SJCRH30 (cell line): ENCODE data around the gene ESRRG. TPM values are rescaled to one million over a fixed set of nuclear protein-coding genes. Genes with fewer than 3 reads are reported as not detected.

Experiments used
- DNase-seq, 2 experiments: peaks; one replicate each; pipeline ENCODE4 v3.0.0-alpha.2; 2015 to 2020
- H3K27ac ChIP-seq: fragments of 250-450 bp; sonication (Bioruptor Pico); 2 replicates; pipeline ENCODE4 v1.5.1; 2020; ENCODE audit warnings: mild to moderate bottlenecking, moderate library complexity
- H3K27me3 ChIP-seq: fragments of 250-450 bp; sonication (Bioruptor Pico); 2 replicates; pipeline ENCODE4 v1.5.1; 2020; ENCODE audit warnings: mild to moderate bottlenecking, moderate library complexity
- H3K36me3 ChIP-seq: fragments of 250-450 bp; sonication (Bioruptor Pico); 2 replicates; pipeline ENCODE4 v1.5.1; 2020; ENCODE audit warnings: mild to moderate bottlenecking, moderate library complexity
- H3K4me1 ChIP-seq: fragments of 250-450 bp; sonication (Bioruptor Pico); 2 replicates; pipeline ENCODE4 v1.5.1; 2020; ENCODE audit warnings: mild to moderate bottlenecking, moderate library complexity
- H3K4me3 ChIP-seq: fragments of 250-450 bp; sonication (Bioruptor Pico); 2 replicates; pipeline ENCODE4 v1.5.1; 2020; ENCODE audit warnings: mild to moderate bottlenecking, moderate library complexity
- H3K9me3 ChIP-seq: fragments of 250-450 bp; sonication (Bioruptor Pico); replicated peaks from 2 replicates; pipeline ENCODE4 v1.5.1; 2020; ENCODE audit warnings: mild to moderate bottlenecking, moderate library complexity
- total RNA-seq: library from RNA; depleted of rRNA; stranded (reverse); fragments of >200 nt; shearing (Covaris generic); gene quantifications from 2 replicates; pipeline ENCODE4 v1.2.3, GENCODE V29; 2014

ESRRG gene
- total RNA-seq, 1 experiment from 2014 or later: 1.0 TPM

GRCh38 chr1:216626394-216627067 lies 96.7 kb downstream of the ESRRG start:
- H3K4me3 ChIP-seq: no peak overlapping the region
- no peaks in the 10 kb centered on the region for H3K4me1 ChIP-seq
- peak; percentile 9 to 16 for DNase-seq
- H3K27me3 ChIP-seq: no peaks in the 10 kb centered on the region
- no peaks in the 10 kb centered on the region for H3K9me3 ChIP-seq
- no peaks in the 10 kb centered on the region for H3K36me3 ChIP-seq
- H3K27ac ChIP-seq: no peak overlapping the region

- Histone ChIP-seq H3K4me1 (no peaks in the 10 kb centered on the region), H3K27me3 (no peaks in the 10 kb centered on the region), H3K9me3 (no peaks in the 10 kb centered on the region), H3K4me3 (no peak overlapping the region), H3K36me3 (no peaks in the 10 kb centered on the region), H3K27ac (no peak overlapping the region)
- DNase-seq: no peak
Measured at GRCh38 chr1:216621536-216621935, 101.7 kb downstream of the ESRRG start.

- no peak overlapping the region for H3K4me3 ChIP-seq
- H3K4me1 ChIP-seq: no peaks in the 10 kb centered on the region
- no peak overlapping the region for H3K27ac ChIP-seq
- H3K9me3 ChIP-seq: no peaks in the 10 kb centered on the region
- no peak for DNase-seq
- no peaks in the 10 kb centered on the region for H3K27me3 ChIP-seq
- no peaks in the 10 kb centered on the region for H3K36me3 ChIP-seq
Measured at GRCh38 chr1:216617081-216617875, 106.0 kb downstream of the ESRRG start.

- Histone ChIP-seq H3K27me3 (no peaks in the 10 kb centered on the region), H3K27ac (no peak overlapping the region), H3K9me3 (no peaks in the 10 kb centered on the region), H3K4me1 (no peaks in the 10 kb centered on the region), H3K36me3 (no peaks in the 10 kb centered on the region), H3K4me3 (no peak overlapping the region)
- DNase-seq: no peak
Measured at GRCh38 chr1:216616425-216616824, 106.8 kb downstream of the ESRRG start.

- Histone ChIP-seq H3K9me3 (no peaks in the 10 kb centered on the region), H3K27me3 (no peaks in the 10 kb centered on the region), H3K4me1 (no peaks in the 10 kb centered on the region), H3K36me3 (no peaks in the 10 kb centered on the region), H3K27ac (no peak overlapping the region), H3K4me3 (no peak overlapping the region)
- DNase-seq: no peak
Measured at GRCh38 chr1:216614011-216614934, 109.0 kb downstream of the ESRRG start.

- no peak for DNase-seq
- Histone ChIP-seq H3K4me3 (no peak overlapping the region), H3K36me3 (no peaks in the 10 kb centered on the region), H3K9me3 (no peaks in the 10 kb centered on the region), H3K4me1 (no peaks in the 10 kb centered on the region), H3K27me3 (no peaks in the 10 kb centered on the region), H3K27ac (no peak overlapping the region)
Measured at GRCh38 chr1:216612291-216612690, 110.9 kb downstream of the ESRRG start.

GRCh38 chr1:216607067-216607697 lies 116.0 kb downstream of the ESRRG start:
- Histone ChIP-seq H3K27ac (no peak overlapping the region), H3K4me3 (no peak overlapping the region), H3K36me3 (no peaks in the 10 kb centered on the region), H3K4me1 (peaks cover 14% of the 10 kb centered on the region), H3K9me3 (no peaks in the 10 kb centered on the region), H3K27me3 (no peaks in the 10 kb centered on the region)
- no peak for DNase-seq

GRCh38 chr1:216606047-216606637 lies 117.1 kb downstream of the ESRRG start:
- Histone ChIP-seq H3K27ac (no peak overlapping the region), H3K4me3 (no peak overlapping the region), H3K27me3 (no peaks in the 10 kb centered on the region), H3K4me1 (peaks cover 17% of the 10 kb centered on the region), H3K36me3 (no peaks in the 10 kb centered on the region), H3K9me3 (no peaks in the 10 kb centered on the region)
- DNase-seq: no peak

- DNase-seq: peak; percentile 74 to 91
- no peaks in the 10 kb centered on the region for H3K27me3 ChIP-seq
- H3K36me3 ChIP-seq: no peaks in the 10 kb centered on the region
- H3K4me1 ChIP-seq: peaks cover 17% of the 10 kb centered on the region
- no peaks in the 10 kb centered on the region for H3K9me3 ChIP-seq
- no peak overlapping the region for H3K4me3 ChIP-seq
- H3K27ac ChIP-seq: no peak overlapping the region
Measured at GRCh38 chr1:216604771-216605170, 118.5 kb downstream of the ESRRG start.

- H3K27me3 ChIP-seq: no peaks in the 10 kb centered on the region
- peaks cover 17% of the 10 kb centered on the region for H3K4me1 ChIP-seq
- DNase-seq: peak; percentile 73 to 76
- H3K9me3 ChIP-seq: no peaks in the 10 kb centered on the region
- H3K4me3 ChIP-seq: peak overlapping the region; percentile 57
- H3K27ac ChIP-seq: peak overlapping the region; percentile 49
- no peaks in the 10 kb centered on the region for H3K36me3 ChIP-seq
Measured at GRCh38 chr1:216600730-216601609, 122.3 kb downstream of the ESRRG start.

GRCh38 chr1:216599851-216600250 lies 123.4 kb downstream of the ESRRG start:
- no peaks in the 10 kb centered on the region for H3K27me3 ChIP-seq
- no peaks in the 10 kb centered on the region for H3K9me3 ChIP-seq
- peaks cover 13% of the 10 kb centered on the region for H3K4me1 ChIP-seq
- DNase-seq: peak in 1 of 2 experiments; percentile 22
- peak overlapping the region; percentile 57 for H3K4me3 ChIP-seq
- no peaks in the 10 kb centered on the region for H3K36me3 ChIP-seq
- H3K27ac ChIP-seq: peak overlapping the region; percentile 49; the same call in 1 of the 2 replicates

GRCh38 chr1:216598448-216598847 lies 124.8 kb downstream of the ESRRG start:
- no peak overlapping the region for H3K27ac ChIP-seq
- H3K9me3 ChIP-seq: no peaks in the 10 kb centered on the region
- peaks cover 3% of the 10 kb centered on the region; the same call in 1 of the 2 replicates for H3K4me1 ChIP-seq
- no peak for DNase-seq
- no peak overlapping the region for H3K4me3 ChIP-seq
- no peaks in the 10 kb centered on the region for H3K27me3 ChIP-seq
- no peaks in the 10 kb centered on the region for H3K36me3 ChIP-seq

GRCh38 chr1:216596281-216596862 lies 126.9 kb downstream of the ESRRG start:
- H3K36me3 ChIP-seq: no peaks in the 10 kb centered on the region
- H3K4me3 ChIP-seq: no peak overlapping the region
- no peaks in the 10 kb centered on the region for H3K9me3 ChIP-seq
- H3K4me1 ChIP-seq: no peaks in the 10 kb centered on the region
- no peak overlapping the region for H3K27ac ChIP-seq
- no peak for DNase-seq
- H3K27me3 ChIP-seq: no peaks in the 10 kb centered on the region
